HG02870 (cell line): ENCODE measurements around the gene HMX1.

Experiments used
- ATAC-seq: cut with Tn5 transposase; IDR thresholded peaks from one replicate; pipeline ENCODE4 v1.9.1; 2021; ENCODE audit warnings: mild to moderate bottlenecking, moderate library complexity; ENCODE audit not compliant: unreplicated experiment

Gene HMX1

DNA sequence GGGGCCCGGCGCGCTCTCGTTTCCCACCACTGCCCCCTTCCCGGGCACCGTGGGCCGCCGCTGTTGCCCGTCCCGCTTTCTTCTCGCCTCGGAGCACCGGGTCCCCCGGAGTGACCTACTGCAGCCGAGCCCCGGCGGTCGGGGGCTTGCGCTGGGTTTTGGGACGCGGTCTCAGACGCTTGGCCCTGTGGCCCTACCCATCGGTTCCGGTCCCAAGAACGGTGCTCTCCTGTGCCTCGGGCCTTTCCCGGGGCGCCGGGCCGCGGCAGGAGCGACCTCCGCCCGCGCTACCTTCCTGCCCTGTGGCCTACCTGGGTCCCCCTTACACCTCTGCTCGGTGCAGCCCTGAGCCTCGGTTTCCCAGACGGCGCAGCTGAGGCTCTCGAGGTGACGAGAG, 21.6 kb upstream of the HMX1 start:
- ATAC-seq: no peak

DNA sequence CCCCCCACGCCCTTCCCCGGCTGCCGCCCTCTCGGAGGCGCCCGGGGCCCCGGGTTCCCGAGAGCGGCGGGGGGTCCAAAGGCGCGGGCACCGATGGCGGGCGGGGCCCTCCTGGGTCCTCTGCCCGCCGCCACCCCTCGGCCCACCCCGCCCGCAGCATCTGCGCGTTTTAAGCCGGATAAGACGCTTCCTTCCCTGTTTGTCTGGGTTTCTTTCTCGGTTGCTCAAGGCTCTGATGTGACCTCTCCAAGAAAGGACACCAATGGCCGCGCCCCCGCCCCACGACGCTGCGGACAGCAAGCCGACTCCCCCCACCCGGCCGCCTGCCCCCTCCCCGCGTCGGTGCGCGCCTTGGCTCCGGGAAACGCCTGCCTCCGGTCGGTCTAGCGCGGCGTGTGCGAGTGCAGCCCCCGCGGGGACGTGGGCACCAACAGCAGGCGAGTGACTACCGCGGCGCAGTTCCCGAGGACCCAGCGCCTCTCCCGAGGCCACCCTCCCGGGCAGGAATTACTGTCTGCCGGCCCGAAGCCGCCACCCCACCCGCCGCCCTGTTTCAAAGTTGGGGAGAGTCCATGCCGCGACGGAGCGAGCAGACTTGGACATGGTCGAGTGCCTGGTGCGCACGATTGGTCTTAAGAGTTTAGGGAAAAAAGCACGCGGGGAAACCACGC, 21.1 kb upstream of the HMX1 start:
- no peak for ATAC-seq

DNA sequence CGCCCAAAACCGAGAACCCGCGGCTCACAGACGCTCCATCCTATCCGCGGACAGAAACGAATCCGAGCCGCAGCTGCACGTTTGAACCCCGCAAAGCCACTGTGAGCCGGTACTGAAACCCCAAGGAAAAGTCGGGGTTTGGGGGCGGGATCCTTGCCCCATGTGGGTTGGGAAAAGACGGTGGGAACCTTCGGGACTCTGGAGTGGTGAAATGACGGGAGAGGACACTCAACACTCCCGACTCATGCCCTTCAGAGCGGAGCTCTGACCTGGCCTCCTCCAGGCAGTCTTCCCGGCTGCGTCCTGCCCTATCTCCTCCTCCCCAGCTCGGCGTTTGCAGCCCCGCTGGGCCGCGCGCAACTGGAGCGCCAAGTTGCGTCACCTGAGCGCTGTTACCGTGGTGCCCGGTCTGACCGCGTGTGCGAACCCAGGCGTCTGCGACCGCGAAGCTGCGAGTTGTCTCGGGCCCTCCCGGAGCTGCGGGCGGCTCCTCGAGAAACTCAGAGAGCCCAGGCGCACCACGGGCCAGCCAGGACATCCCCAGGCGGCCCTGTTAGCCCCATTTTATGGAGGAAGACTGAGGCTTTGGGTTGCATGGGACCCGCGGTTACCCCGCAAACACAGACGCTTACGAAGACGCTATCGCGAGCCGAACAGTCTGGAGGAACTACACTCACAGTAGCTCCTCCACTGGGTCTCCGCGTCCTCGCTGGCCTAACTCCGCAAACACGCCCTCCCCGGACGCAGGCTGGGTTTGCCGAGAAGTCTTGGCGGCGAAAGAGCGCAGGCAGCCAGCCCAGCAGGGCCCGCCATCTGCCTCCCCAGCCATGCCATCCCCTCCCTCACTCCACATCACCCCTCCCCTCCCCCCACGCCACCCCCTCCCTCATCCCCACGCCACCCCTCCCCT, 20.3 kb upstream of the HMX1 start:
- ATAC-seq: no peak

DNA sequence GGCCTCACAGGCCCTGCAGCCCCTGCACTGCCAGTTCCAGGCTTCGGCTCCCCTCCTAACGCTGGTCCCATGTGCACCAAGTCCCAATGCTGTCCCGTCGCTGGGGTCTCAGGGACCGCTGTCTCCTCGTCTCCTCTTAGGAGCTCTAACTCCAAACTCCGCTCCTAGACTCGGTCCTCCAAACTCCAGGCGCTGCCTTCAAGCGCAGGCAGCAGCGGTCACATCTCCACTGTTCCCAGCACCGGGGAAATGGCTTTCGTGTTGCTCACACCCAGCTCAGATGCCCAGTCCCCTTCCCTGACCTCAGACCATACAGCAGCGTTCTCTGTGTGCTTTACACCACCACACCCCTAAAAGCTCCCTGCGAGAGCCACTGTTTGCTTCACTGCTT, 19.6 kb upstream of the HMX1 start:
- ATAC-seq: no peak

DNA sequence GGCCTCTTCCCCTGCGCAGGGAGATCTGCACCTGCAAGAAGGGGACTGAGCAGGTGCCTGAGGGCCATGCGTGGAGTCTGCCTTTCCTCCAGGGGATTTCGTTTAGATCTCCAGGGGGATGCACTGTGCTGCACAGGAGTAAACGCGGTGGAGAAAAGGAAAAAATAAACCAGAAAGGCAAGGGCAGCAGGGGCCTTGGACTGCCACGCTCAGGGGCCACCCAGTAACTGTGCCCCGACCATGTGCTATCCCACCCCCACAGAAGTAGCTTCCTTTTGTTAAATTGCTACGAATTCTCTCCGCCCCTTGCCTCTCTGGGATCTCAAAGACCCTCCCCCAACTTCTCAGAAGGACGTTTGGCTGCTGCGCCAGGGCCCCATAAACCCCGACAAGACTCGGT, 17.2 kb upstream of the HMX1 start:
- no peak for ATAC-seq

DNA sequence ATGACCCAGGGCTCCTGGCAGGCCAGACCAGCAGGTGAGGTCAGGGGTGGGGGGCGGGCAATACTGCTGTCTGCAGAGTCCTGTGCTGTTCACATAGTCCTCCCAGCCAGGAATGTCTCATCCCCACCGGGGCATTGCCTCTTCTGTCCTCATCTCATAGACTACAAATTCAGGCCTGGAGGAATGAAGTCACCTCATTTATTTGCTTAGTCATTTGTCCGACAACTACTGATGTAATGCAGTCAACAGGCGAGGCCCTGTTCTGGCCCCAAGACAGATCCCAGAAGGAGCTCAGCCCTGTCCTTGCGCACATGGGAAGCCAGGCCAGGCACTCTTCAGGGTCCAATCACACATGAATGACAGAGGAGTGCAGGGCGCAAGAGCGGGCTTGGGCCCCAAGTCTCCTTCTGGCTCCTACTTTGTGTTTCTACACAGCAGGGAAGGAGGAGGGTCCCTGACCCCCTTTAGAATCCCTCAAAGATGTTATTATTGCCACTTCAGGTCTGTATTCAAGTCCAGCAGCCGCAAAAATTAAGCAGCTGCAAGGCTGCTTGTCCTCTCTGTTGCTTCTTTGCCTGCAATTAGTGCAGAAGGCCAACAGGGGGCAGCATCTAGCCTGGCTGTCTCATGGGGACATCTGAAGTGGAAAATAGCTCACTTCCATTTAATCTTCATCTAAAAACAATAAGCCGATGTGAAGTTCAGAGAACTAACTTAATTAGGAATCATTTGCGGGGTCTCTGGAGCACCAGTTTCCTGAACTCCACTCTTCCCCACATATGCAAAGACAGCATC, 15.2 kb upstream of the HMX1 start:
- ATAC-seq: no peak

DNA sequence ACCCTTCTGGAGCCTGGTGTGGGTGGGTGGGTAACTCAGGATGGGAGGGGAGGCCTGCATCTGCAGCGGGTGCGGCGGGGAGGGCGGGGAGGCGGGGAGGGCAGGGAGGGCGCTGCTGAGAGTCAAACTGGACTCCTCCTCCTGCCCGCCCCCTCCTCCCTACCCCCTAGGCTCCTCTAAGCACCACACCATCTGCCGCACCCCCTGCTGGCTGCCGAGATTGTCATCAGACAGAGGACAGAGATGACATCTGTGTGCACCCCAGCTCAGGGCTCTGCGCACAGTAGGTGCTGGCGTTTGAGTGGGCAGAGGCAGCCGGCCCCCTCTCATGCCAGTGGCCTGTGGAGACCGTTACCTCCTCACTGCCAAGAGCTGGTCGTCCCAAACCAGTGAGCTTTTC, 10.6 kb upstream of the HMX1 start:
- ATAC-seq: no peak

DNA sequence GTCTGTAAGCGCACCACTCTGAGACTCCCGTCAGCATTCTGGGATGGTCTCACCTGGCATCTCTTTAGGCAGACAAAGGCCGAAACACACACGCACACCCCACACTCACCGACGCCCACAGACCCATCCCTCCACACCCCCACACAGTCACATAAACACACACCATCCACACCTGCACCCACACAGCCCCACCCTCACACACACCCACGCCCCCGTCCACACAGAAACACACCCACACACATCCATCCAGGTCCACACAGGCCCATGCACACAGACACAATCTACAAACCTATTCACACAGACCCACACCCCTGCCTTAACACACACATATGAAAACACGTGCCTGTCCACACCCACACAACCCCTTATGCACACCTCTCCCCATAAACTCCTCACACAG, 9.2 kb upstream of the HMX1 start:
- no peak for ATAC-seq

DNA sequence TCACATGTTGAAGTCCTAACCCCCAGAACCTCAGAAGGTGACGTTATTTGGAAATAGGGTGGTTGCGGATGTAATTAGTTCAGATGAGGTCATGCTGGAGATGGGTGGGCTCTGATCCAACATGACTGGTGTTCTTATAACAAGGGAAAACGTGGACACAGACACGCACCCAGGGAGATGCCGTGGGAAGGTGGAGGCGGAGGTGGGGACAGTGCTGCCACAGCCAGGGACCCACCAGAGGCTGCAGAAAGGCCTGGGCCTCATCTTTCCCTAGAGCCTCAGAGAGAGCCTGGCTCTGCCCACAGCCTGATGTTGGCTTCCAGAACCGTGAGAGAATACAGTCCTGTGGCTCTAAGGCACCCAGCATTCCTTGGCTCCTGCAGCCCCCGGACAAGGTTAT, 7.9 kb upstream of the HMX1 start:
- no peak for ATAC-seq

DNA sequence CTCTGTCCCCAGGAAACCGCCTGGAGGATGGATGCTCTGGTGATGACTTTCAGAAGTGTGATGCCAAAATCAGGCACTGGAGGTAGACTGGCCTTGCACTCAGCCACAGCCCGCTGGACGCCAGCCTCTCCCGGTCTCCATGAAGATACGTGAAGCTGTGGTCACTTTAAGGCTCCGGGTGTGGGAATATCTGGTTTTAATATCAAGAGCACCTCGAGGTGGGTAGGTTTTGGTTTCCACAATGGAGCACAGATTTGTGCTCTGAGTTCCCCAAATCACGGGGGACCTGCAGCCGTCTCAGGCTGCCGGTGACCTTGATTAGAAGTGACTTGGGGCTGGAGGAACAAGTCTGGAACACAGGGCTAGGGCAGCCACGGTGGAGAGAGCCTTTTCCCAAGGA, 6.8 kb upstream of the HMX1 start:
- no peak for ATAC-seq

DNA sequence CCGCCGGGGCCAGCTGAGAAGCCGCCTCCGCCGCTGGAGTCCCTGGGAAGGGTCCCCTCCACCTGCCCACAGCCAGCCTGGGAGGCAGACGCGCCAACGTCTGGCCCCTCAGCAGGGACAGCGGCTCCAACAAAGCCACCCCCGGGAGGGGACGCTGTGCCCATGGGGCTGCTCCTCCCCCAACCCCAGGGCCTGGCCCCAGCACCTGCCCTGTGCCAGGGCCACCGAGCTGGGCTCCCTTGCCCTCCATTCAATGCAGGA, 6.1 kb upstream of the HMX1 start:
- no peak for ATAC-seq

DNA sequence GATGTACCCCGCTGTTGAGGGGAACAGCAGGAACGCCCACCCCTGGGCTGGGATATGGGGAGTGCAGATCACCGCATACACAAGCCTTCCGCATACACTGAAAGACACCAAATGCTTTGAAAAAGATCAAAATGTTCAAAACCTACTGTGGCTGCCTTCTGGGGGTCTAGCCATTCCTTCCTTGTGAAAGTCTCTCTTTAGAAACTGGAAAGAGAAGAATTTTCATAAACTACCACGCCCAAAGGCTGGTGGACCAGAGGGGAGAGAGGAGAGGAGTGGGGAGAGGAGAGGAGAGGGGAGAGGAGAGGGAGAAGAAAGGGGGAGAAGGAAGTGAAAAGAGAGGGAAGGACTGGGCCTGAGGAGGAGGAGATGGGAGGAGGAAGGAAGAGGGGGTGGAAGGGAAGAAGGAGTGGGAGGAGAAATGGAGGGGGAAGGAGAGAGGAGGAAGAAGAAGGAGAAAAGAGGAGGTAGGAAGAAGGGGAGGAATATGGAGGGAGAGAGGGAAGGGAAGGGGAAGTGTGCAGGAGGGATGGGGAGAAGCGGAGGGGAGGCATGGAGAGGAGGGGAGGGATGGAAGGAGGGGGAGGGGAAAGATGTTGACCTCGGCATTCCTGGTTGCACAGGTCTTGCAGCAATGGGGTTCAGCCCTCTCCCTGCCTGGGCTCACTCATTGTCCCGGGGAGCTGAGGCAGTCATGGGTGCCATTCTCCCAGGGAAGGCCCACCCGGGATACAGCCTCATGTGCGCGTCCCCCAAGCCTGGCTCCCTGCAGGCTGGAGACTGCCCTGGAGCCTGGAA, 5.5 kb upstream of the HMX1 start:
- no peak for ATAC-seq

DNA sequence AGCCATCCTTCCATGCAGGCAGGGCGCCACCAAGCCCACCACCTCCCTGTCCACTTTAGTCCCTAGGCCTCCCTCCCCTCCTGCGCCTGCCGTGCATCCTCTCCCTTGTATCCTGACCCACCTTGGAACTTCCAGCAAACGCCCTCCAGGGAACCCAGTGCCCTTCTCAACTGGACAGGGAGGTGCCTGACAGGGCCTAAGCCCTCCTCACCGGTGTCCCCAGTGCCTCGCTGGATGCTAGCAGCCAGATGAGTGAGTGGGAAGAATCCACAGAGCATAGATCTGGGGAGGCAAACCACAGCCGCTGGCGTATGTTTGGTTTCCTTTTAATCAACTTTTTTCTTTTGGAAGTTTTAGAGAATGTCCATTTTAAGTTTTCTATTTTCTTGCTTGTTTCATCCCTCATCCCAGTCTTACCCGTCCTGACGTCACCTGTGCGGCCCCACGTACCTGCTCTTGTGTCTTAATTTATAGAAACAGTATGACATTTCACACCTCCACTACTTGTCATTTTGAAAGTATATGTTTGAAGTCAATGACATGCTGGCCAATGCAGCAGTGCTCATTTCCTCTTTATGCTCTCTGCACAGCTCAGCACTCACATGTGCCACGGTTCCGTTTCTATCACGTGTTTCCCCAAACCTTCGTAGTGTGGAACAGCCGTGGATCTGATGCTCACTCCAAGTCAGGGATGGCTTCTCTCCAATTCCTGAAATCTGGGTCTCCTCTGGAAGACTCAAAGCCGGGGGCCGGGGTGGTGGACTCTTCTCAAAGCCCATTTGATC, 3.4 kb upstream of the HMX1 start:
- ATAC-seq: no peak

DNA sequence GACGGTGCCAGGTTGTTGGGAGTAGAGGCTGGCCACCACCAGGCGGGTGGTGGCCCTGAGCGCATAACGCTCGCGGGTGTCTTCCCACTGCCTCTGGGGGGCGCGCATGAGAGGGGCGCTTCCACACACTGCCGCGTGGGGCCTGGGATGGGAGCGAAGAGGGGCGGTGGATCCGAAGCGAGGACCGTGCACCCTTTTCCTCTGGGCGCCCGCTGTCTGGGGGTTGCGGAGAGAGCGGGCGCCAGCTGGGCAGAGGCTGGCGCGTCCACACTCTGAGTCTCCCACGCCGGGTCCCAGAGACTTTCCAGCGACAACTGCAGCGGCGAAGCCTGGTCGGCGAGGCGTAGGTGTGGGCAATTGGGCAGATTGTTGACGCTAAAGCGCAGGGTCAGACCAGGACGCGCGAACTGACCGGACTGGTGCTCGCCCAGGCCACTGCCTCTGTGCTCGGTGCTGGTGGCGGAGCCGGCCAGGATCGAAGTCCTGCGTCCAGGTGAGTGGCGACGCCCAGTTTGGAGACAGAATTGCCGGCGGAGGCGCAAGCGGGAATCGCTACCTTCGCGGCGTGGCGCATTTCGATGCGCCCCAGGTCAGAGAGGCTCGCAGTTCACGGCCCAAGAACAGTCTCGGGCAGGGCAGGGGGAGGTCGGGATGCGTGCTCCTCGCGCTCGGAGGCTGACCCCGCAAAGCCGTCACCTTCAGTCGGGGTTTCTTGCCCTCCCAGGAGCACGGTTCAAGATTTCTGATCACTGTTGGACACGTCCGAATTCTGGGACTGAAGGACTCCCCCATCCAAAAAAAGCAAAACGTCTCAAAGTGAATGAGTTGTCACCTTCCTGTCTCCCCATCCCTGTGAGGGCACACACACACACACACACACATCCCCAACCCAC, 2.6 kb upstream of the HMX1 start:
- ATAC-seq: no peak

DNA sequence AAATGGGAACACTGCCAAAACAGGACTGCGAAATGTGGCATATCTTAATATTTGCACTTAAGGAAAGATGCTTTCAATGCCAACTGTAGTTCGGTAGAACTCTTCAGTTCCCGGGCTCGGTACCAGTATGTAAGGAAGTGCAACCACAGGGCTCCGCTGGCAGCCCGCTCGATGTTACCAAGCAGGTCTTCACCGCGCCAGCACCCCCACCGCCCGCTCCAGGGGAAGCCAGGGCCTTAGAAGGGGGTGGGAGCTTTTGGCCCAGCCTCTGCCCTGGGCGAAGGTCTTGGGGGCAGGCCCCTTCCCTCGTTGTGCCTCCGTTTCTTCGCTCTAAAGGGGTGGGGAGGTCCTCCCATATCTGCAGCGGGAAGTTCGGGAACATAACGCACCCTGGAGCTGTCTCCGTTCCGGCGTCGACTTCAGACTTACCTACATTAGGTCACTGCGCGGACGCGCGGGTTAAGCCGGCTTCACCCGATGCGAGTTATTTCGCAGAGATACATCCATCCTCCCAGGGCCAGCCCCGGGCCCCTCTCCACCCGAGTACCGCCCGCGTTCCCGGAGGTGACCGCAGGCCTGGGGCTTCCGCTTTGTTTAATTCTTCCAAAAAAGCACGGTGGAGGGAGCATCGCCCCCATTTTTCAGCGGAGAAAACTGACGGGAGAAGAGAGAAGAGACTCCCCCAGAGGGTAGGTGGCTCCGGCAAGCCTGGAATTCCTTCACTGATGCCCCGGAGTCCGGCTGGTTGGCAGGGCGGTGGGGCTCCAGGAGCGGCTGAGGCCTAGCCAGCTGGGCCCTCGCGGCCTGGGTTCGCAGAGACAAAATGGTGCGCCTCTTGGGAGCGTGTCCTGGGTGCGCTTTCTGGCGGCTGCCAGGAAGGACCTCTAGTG, 1.0 kb upstream of the HMX1 start:
- no peak for ATAC-seq

DNA sequence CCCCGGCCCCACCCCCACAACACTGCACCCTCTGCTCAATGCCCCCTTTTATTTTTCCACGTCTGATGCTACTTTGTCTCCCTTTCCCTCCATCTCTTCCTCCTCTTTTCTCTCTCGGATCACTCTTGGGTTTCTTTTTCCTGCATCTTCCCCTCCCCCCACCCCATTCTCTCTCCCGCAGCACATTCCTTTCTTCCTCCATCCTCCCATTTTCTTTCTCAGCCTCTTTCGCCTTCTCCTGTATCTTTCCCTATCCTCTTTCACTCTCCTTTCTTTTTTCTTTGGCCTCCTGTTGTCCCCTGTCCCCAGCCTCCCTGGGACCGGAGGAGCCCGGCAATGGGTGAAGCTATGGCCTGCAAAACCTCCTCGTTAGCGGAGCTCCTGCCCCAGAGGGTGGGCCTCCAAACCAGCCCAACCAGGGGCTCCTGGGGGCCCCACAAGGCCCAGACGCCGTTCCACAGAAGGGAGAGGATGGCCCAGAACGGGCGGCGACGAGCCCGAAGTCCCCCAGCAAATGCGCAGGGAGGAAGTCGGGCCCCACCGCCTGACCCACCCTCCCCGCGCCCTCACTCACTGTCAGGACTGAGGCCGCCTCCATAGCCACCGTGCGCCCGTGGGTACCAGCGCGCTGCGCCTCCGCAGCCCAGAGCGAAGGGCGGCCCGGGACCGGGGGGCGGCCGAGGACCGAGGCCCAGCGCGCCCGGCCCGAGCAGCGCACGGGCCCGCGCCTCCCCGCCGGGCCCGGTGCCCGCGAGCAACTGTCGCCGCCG, 807 bp downstream of the HMX1 start:
- ATAC-seq: no peak

DNA sequence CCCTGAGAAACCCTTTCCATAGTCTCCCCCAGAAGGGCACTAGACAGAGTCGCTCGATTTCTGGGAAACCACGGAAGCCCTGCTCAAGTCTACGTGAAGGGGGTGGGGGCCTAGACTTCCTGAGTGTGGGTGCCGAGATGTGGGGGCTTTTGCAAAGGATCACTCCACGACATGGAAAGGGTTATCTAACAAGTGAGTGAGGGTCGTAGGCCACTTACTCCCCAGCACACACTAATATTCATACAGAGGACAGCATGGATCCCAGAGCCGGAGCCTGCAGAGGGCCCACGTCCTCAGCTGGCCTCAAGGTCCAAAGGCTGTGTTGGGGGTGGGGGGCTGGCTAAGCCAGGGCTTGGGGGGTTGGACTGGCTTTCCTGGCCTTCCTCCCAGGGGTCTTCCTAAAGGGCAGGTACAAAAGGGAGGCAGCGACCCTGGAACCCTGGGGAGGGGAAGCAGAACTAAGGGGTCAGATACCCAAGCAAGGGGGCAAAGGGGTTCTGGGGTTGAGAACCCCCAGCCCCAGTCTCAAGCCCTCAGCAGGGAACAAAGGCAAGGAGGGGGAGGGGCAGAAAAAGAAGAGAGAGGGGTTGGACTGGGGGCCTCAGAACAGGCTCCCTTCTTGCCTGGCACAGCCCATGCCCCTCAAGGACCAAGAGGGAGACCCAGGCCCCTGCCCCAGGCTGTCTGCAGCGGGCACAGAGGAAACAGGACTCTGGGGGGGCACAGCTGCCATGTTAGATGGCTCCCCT, 1.6 kb downstream of the HMX1 start:
- no peak for ATAC-seq
